ENCODE measurements around the gene ZNF267. TPM values are rescaled to one million over a fixed set of nuclear protein-coding genes. Genes with fewer than 3 reads are reported as not detected.

Gene ZNF267
- total and polyA plus RNA-seq, 2 of the 13 experiments (the other 11 are each of a cell fraction or from before 2014, with no cell fraction given): 3.0 to 30.0 TPM

DNA sequence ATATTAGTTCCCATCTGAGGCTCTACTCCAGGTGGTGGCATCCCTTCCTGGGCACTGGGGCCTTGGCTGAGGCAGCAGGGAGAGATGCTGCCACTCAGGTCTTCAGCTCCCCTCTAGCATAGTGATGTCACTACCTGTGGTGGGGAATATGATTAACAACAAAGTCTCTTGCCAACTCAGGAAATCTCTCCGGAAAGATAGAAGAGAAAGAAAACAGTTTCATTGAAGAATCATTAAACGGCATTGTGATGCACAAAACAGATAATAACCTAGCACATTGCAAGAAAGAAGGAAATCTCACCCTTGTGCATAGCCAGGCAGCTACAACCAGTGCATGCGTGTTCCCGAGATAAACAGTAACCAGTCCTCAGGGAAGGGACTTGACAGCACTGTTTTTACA is 12.2 kb upstream of the ZNF267 start (continued):
- TF ChIP-seq NFAT5 (CRISPR knock-in tag; IDR thresholded peaks at IDR 0.05): no peak
- TF ChIP-seq, protein P1, sequence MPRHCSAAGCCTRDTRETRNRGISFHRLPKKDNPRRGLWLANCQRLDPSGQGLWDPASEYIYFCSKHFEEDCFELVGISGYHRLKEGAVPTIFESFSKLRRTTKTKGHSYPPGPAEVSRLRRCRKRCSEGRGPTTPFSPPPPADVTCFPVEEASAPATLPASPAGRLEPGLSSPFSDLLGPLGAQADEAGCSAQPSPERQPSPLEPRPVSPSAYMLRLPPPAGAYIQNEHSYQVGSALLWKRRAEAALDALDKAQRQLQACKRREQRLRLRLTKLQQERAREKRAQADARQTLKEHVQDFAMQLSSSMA (CRISPR knock-in tag; IDR thresholded peaks at IDR 0.05): no peak
- TF ChIP-seq NCOA2 (CRISPR knock-in tag; IDR thresholded peaks at IDR 0.05): no peak
- TF ChIP-seq KAT8 (CRISPR knock-in tag; IDR thresholded peaks at IDR 0.05): no peak

- ATAC-seq (no peak), FAIRE-seq (no peak), DNase-seq (ENCODE audit: low spot score) (no peak)
- POLR2A ChIA-PET: no interaction called here
- no peaks in the 10 kb centered on the region for H3K4me1 ChIP-seq (ENCODE audit: insufficient read depth, low read length)
- TF ChIP-seq, protein P2, sequence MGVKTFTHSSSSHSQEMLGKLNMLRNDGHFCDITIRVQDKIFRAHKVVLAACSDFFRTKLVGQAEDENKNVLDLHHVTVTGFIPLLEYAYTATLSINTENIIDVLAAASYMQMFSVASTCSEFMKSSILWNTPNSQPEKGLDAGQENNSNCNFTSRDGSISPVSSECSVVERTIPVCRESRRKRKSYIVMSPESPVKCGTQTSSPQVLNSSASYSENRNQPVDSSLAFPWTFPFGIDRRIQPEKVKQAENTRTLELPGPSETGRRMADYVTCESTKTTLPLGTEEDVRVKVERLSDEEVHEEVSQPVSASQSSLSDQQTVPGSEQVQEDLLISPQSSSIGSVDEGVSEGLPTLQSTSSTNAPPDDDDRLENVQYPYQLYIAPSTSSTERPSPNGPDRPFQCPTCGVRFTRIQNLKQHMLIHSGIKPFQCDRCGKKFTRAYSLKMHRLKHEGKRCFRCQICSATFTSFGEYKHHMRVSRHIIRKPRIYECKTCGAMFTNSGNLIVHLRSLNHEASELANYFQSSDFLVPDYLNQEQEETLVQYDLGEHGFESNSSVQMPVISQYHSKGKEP (CRISPR knock-in tag; IDR thresholded peaks at IDR 0.05): no peak
- TF ChIP-seq FLYWCH1 (CRISPR knock-in tag; IDR thresholded peaks at IDR 0.05) (no peak), ZNF33A (CRISPR knock-in tag; IDR thresholded peaks at IDR 0.05; ENCODE audit: borderline replicate concordance) (no peak), ZNF274 (CRISPR knock-in tag; IDR thresholded peaks at IDR 0.05) (no peak), GPN1 (CRISPR knock-in tag; IDR thresholded peaks at IDR 0.05; ENCODE audit: borderline replicate concordance) (no peak), ZNF724P (CRISPR knock-in tag; IDR thresholded peaks at IDR 0.05; ENCODE audit: borderline replicate concordance) (no peak), ZFP41 (CRISPR knock-in tag; IDR thresholded peaks at IDR 0.05; ENCODE audit: borderline replicate concordance) (no peak), IRF2 (CRISPR knock-in tag; IDR thresholded peaks at IDR 0.05) (no peak), NFE2 (CRISPR knock-in tag; IDR thresholded peaks at IDR 0.05) (no peak), DDIT3 (CRISPR knock-in tag; IDR thresholded peaks at IDR 0.05) (no peak), IKZF1 (IDR thresholded peaks at IDR 0.05) (no peak)
- H3K79me2 ChIP-seq (ENCODE audit: insufficient read depth, low read length): no peaks in the 10 kb centered on the region
- H4K20me1 ChIP-seq (ENCODE audit: insufficient read depth, low read length): no peaks in the 10 kb centered on the region
- H3K4me2 ChIP-seq (ENCODE audit: low read depth, low read length): no peak overlapping the region
- 4% methylated on average over 3 of the region's 3 CpGs for WGBS (ENCODE audit: low lambda C conversion rate)
- no peaks in the 10 kb centered on the region for H3K9me3 ChIP-seq (ENCODE audit: low read length)
- intact Hi-C loops (cut with micrococcal nuclease; ENCODE audit: unreplicated experiment): loop anchor here (10.0 kb wide), 1 partner anchor 878 kb away; the partner anchor contains the start of gene HSD3B7
- no peaks in the 10 kb centered on the region for H3K36me3 ChIP-seq (replicated peaks in 1 of 2; ENCODE audit: control insufficient read depth in 1 of 2, insufficient read depth in 2 of 2, low read length in 2 of 2)
- no TSS peak for BruUV-seq (replicated peaks)
- H3K4me3 ChIP-seq (replicated peaks in 1 of 3; ENCODE audit: insufficient read depth in 1 of 3, low read depth in 2 of 3, low read length in 3 of 3): no peak overlapping the region
- no peak overlapping the region for H2AFZ ChIP-seq (ENCODE audit: low read length)
- H3K9ac ChIP-seq (ENCODE audit: insufficient read depth, low read depth, low read length): no peak overlapping the region
- peaks cover 0 to 26% of the 10 kb centered on the region in 2 experiments; a peak in 2 of 5 replicates for H3K27me3 ChIP-seq (ENCODE audit: control insufficient read depth in 1 of 2, insufficient read depth in 2 of 2, low read length in 2 of 2)
- CTCF ChIA-PET (ENCODE audit: low intra/inter-chr PET ratio, low total read pairs): no interaction called here
- in situ Hi-C loops (cut with HindIII; ENCODE audit: extremely low pct_ligation_motif_present, low pct_unique_long_range_greater_than_20kb): loop anchor here (25.0 kb wide), 1 partner anchor 650 kb away; the partner anchor contains the start of genes PYCARD, PYDC1 and TRIM72
- no peak overlapping the region for H3K27ac ChIP-seq (ENCODE audit: extremely low read length, insufficient read depth, low read length)
Observed at GRCh38 chr16:31862761-31863160, 10.8 kb upstream of the ZNF267 start.
